Lower lobe of right lung (tissue), 2 donors: ENCODE measurements around the gene MAFG. TPM values are rescaled to one million over a fixed set of nuclear protein-coding genes. Genes with fewer than 3 reads are reported as not detected.

Source experiments
- ATAC-seq, 2 donors: fragments of 200-7000 bp; cut with Tn5 transposase; one replicate each; pipeline ENCODE4 v1.9.1; 2020 to 2022; ENCODE audit warnings: mild to moderate bottlenecking in 2 of 2, moderate library complexity in 2 of 2
- DNase-seq: peaks from one replicate; pipeline ENCODE4 v3.0.0-alpha.2; 2020
- H3K27ac ChIP-seq: fragments of 200-600 bp; one replicate; pipeline ENCODE4 v1.8.0; 2022
- H3K27me3 ChIP-seq: fragments of 200-600 bp; one replicate; pipeline ENCODE4 v1.8.0; 2022; ENCODE audit warnings: low read depth
- H3K36me3 ChIP-seq: fragments of 200-600 bp; one replicate; pipeline ENCODE4 v1.8.0; 2022; ENCODE audit warnings: mild to moderate bottlenecking
- H3K4me1 ChIP-seq: fragments of 200-600 bp; one replicate; pipeline ENCODE4 v1.8.0; 2022
- H3K4me3 ChIP-seq: fragments of 200-600 bp; one replicate; pipeline ENCODE4 v1.8.0; 2022; ENCODE audit warnings: mild to moderate bottlenecking
- H3K9me3 ChIP-seq: fragments of 200-600 bp; one replicate; pipeline ENCODE4 v1.8.0; 2022
- intact Hi-C: fragments of 100-400 bp; cut with DNase I; formaldehyde crosslinking; loops from one replicate; pipeline ENCODE4 v1.11.0; 2022
- long read RNA-seq: library from polyadenylated mRNA; unstranded; transcript quantifications from one replicate; pipeline ENCODE4 v2.0.0, GENCODE V29; 2021
- total RNA-seq: library from RNA; stranded (reverse); fragmentation: NEBNext Ultra II Directional; extraction: Animal tissue kit (Norgen Biotek cat#: 25700); gene quantifications from one replicate; pipeline ENCODE4 v1.2.1, GENCODE V29; 2021
- TF ChIP-seq, protein P1 (sequence below): fragments of 200-600 bp; IDR thresholded peaks from one replicate; pipeline ENCODE4 v1.8.0; 2022; ENCODE audit warnings: antibody characterized with exemption, mild to moderate bottlenecking
- donor health status: DM: no; HTN: yes; CAD: no; lungs with severe emphysema.

The MAFG gene
- total RNA-seq, result 30.7 TPM
- long read RNA-seq, full-length matches to known transcripts, result 86 of 116 reads
- long read RNA-seq, partial matches to known transcripts, result 4 of 116 reads
- long read RNA-seq, other reads (novel, unspliced or antisense), result 26 of 116 reads

DNA sequence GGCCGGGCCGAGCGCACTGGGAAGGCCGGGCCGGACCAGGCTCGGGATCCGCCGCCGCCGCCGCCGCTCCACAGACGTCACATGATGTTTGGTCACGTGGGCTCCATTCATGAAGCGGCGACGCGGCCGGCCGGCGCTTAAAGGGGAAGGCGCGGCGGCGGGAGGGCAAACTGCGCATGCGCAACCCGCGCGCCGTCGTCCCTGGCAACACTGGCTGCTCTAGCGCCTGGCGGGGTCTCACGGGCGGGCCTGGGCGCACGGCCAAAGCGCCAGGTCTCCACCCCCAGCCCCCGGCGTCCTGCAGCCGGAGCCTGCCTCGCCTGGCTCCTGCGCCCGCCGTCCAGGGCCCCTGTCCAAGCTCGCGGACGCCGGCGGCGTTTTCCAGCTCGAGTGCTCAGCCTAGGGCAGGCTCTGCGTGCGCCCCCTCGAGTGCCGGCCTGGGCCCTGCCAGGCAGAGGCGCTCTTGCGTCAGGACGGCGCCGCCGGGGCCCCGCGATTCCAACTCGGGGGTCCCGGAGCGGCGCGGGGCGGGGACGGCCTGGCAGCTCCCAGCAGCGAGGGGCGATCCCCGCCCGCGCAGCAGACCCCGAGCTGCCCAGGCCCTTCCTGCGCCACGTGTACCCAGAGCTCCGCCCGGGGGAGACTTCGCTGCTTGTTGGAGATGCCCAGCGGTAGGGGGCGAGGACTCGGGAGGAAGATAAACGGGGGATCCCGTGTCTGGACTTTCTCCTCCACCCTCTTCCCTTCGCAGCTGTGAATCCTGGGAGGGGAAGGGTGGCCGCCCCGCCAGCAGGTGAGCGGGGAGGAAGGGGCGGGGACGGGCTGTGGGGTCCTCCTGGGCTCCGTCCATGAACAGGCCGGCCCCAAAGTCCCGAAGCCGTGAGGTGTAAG lies at the start of gene MAFG:
Gene MAFG (minus strand): TSS at position 83 of the 891 bp plus-strand sequence. CDS start 4,550 bp downstream, outside the sequence.
- Histone ChIP-seq H3K4me3 (peak within 1 kb of the TSS; percentile 94), H3K9me3 (no peaks in the 10 kb centered on the region), H3K27me3 (peaks cover 13% of the 10 kb centered on the region), H3K4me1 (peaks cover 44% of the 10 kb centered on the region), H3K36me3 (peaks cover under 1% of the 10 kb centered on the region), H3K27ac (peak within 1 kb of the TSS; percentile 93)
- ATAC-seq (peak; percentile 70 to 71), DNase-seq (peak; percentile 94)
- TF ChIP-seq, protein P1, sequence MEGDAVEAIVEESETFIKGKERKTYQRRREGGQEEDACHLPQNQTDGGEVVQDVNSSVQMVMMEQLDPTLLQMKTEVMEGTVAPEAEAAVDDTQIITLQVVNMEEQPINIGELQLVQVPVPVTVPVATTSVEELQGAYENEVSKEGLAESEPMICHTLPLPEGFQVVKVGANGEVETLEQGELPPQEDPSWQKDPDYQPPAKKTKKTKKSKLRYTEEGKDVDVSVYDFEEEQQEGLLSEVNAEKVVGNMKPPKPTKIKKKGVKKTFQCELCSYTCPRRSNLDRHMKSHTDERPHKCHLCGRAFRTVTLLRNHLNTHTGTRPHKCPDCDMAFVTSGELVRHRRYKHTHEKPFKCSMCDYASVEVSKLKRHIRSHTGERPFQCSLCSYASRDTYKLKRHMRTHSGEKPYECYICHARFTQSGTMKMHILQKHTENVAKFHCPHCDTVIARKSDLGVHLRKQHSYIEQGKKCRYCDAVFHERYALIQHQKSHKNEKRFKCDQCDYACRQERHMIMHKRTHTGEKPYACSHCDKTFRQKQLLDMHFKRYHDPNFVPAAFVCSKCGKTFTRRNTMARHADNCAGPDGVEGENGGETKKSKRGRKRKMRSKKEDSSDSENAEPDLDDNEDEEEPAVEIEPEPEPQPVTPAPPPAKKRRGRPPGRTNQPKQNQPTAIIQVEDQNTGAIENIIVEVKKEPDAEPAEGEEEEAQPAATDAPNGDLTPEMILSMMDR, result peak; percentile 43
- intact Hi-C loops, result no loop called here

DNA sequence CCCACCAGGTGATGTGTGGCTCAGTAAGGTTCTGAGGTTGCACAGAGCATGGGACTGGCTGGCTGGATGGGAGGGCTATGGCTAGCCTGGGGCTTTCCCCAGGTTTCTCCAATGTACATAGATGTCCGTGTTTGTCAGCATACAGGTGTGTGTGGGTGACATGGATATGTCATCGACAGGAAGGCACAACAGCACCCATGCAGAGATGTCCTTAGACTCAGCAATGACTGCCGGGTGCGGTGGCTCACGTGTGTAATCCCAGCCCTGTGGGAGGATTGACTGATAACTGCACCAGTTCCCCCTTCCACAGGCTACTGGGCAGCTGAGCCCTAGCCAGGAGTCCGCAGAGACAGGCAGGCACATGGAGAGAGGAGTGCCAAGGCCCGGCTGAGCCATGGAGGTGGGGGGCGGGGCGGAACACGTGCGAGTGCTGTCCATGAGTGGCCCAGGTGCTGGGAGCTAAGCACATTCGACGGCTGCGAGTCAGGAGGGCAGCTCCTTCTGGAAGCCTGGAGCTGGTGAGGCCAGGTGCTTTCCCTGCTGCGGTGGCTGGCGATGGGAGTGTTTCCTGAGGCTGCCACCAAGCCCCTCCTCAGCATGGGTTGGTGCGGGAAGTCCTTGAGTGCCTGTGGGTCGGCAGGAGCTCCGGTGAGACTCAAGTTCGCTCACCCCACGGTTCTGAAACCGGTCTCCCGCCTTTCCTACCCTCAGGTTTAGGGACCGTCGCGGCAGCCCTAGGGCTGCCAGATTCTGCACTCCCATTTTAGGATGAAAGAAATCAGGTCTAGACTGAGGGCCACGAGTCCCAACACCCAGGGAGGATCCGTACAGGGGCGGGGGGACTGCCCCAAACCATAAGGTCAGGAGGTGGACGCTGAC lies 49.0 kb upstream of the MAFG start:
- no peaks in the 10 kb centered on the region for H3K27me3 ChIP-seq
- peak; percentile 27 to 39 for ATAC-seq
- peak; percentile 76 for DNase-seq
- intact Hi-C loops, result no loop called here
- H3K9me3 ChIP-seq, result no peaks in the 10 kb centered on the region
- peak overlapping the region; percentile 96 for H3K27ac ChIP-seq
- peaks cover 12% of the 10 kb centered on the region for H3K36me3 ChIP-seq
- TF ChIP-seq, protein P1, result no peak
- peaks cover 34% of the 10 kb centered on the region for H3K4me1 ChIP-seq
- peak overlapping the region; percentile 82 for H3K4me3 ChIP-seq

DNA sequence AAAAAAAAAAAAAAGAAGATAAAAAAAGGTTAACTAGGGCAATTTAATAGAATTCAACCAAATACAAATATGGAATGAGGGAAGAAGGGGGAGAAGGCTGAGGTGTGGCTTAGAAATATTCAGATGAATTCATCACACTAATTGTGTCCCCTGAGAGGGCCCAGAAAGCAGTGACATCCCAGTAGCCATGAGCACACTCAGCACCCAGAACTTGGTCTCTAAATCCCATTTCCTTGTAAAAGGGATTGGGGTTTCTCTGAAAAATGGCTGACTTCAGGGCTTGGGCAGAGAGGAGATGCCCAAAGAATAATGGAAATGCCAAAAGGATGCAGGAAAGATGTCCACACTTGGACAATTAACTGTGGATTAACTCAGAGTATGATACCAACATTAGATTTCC lies 45.9 kb upstream of the MAFG start:
- Histone ChIP-seq H3K27ac (no peak overlapping the region), H3K27me3 (no peaks in the 10 kb centered on the region), H3K4me1 (peaks cover 20% of the 10 kb centered on the region), H3K4me3 (no peak overlapping the region), H3K36me3 (no peaks in the 10 kb centered on the region), H3K9me3 (no peaks in the 10 kb centered on the region)
- TF ChIP-seq, protein P1, result no peak
- intact Hi-C loops, result no loop called here
- no peak for ATAC-seq
- DNase-seq, result no peak

DNA sequence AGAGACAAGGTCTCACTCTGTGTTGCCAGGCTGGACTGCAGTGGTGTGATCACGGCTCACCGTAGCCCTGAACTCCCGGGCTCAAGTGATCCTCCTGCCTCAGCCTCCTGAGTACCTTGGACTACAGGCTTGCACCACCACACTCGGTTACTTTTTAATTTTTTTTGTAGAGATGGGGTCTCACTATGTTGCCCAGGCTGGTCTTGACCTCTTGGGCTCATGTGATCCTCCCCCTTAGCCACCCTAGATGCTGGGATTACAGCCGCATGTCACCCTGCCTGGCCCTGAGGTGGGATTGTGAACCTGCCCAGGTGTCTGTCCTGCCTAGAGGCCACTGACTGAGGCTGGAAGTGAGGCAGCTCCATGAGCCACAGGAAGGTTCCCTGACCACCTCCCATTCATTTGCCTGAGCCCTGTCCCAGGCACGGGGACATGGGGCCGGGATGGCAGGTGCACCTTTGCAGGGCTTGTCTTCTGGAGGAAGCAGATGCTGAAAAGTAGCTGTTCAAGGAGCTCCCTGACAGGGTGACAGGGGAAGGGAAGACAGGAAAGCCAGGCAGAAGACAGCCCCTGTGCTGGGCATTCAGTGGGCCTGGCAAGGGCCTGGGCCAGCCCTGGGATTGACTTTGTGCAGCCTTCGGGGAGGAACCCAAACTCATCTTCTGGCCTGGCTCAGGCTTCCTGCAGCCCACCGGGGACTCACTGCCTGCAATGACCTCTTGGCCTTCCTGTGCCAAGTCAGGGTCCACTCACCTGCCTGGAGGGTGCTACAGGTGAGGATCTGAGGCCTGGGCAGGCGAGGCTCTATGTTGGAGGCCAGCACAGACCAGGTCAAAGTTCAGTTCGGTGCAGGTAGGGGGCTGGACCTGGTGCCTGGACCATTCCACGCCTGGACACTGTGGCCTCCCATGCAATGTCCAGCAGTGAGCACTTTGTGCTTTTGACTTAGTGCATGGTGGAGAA lies 41.6 kb upstream of the MAFG start:
- Histone ChIP-seq H3K27me3 (peaks cover 4% of the 10 kb centered on the region), H3K4me1 (peaks cover 35% of the 10 kb centered on the region), H3K9me3 (no peaks in the 10 kb centered on the region), H3K4me3 (no peak overlapping the region), H3K27ac (no peak overlapping the region), H3K36me3 (no peaks in the 10 kb centered on the region)
- intact Hi-C loops, result no loop called here
- DNase-seq (no peak), ATAC-seq (no peak)
- TF ChIP-seq, protein P1, result no peak
